T-helper 9 cell (primary cell): ENCODE results near the gene MBNL1.
"Not testable (repeated sequence)": the region's sequence is repeated elsewhere in the genome, so short reads cannot be mapped to it uniquely, and the experiment has no call there.

Source experiments
- DNase-seq: peaks from one replicate; pipeline ENCODE4 v3.0.0-alpha.2; 2020

Gene MBNL1

GRCh38 chr3:152321955-152322377, 53.2 kb downstream of the MBNL1 start:
- DNase-seq: no peak

DNA sequence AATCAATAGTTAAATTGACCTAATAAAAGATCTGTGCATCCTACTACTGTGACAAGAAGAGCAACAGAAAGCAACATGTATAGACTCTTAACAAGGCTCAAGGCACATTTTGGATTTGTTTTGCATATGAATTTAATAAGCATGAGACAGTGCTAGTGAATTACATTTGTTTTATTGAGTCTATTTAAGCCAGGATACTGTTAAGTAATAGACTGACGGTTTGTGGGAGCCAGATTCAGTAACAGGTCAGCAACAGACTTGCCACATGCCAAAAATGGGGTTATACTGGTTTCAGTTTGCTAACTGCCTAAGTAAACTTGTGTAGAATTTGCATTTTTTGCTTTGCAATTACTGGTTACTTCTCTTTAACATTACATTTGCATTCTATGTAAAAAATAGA, 54.0 kb downstream of the MBNL1 start:
- no peak for DNase-seq

- no peak for DNase-seq
Observed at GRCh38 chr3:152323834-152324233, 55.1 kb downstream of the MBNL1 start.

- DNase-seq: no peak
Observed at GRCh38 chr3:152325136-152325535, 56.4 kb downstream of the MBNL1 start.

DNA sequence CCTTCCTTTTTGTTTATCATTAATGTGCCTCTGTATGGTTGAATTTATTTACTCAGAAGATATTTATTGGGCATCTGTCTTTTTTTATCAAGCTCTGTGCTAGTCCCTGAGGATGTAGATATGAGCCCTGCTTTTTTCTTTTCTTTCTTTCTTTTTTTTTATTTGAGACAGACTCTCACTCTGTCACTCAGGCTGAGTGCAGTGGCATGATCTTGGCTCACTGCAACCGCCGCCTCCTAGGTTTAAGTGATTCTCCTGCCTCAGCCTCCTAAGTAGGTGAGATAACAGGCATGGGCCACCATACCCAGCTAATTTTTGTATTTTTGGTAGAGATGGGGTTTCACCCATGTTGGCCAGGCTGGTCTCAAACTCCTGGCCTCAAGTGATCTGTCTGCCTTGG, 58.5 kb downstream of the MBNL1 start:
- no peak for DNase-seq

DNA sequence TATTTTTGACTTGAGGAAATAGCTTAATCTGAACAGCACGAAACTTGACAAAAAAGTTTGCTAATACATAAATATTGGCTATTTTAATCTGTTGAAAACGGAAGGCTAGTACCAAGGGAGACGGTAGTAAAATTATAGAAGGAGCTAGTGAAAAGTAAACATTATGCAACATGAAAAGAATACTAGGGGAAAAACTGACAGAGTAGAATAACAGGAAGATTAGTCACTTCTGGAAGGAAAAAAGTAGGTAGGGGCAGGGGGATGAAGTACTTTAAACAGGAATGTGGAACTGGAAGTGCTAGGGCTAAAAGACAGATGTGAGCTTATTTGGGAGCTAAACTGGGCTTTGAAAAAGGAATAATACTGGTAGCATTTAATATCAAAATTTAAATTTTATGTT, 60.1 kb downstream of the MBNL1 start:
- no peak for DNase-seq

- no peak for DNase-seq
Observed at GRCh38 chr3:152330559-152330958, 61.8 kb downstream of the MBNL1 start.

DNA sequence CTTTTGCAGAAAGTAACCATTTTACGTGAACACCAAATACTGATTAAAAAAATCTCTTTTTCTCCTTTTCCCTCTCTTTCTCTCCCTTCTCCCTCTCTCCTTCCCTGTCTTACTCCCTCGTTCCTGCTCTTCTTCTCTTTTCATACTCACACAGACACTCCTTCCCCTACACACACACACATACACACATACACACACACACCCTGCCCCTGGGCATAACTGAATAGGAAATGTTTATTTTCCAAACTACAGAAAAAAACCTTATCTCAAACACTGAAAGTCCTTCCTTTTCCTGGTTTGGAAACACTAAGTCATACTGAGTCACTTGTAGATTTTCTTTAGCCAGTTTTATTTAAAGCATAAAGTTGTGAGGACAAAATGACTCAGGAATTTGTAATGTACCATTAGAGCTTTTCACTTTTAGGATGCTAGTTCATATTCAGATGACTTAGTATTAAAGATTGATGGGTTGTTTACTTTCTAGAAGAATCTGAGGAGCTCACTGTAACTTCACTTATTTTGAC, 62.4 kb downstream of the MBNL1 start:
- no peak for DNase-seq

GRCh38 chr3:152331998-152332397, 63.3 kb downstream of the MBNL1 start:
- no peak for DNase-seq

GRCh38 chr3:152333928-152334327, 65.2 kb downstream of the MBNL1 start:
- DNase-seq: no peak

- no peak for DNase-seq
Observed at GRCh38 chr3:152334761-152335160, 66.0 kb downstream of the MBNL1 start.

DNA sequence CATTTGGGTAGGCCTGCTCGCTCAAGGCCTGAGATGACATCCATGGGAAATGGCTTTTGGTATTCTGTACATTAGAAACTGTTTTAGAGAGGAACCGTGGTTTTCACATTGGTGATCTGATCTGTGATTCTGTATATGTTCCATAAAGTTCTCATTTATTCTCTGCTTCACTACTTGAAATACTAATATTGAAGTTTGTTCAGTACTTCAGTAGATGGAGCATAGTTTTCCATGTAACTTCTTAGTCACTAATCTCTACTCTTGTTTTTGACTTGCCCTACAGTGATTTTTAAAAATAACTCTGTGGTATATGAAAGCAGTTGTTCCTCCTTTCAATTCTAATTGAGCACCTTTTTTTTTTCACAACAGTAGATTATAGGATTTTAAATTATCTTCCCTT, 66.5 kb downstream of the MBNL1 start:
- no peak for DNase-seq

DNA sequence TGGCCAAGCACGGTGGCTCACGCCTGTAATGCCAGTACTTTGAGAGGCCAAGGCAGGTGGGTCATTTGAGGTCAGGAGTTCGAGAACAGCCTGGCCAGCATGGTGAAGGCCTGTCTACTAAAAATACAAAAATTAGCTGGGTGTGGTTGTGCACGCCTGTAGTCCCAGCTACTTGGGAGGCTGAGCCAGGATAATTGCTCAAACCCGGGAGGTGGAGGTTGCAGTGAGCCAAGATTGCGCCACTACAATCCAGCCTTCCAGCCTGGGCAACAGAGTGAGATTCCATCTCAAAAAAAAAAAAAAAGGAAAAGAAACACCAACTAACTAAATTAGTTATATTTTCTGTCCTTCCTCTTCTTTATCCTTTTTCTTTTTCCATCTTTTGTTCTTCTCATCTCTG, 68.6 kb downstream of the MBNL1 start:
- not testable (repeated sequence) for DNase-seq

DNA sequence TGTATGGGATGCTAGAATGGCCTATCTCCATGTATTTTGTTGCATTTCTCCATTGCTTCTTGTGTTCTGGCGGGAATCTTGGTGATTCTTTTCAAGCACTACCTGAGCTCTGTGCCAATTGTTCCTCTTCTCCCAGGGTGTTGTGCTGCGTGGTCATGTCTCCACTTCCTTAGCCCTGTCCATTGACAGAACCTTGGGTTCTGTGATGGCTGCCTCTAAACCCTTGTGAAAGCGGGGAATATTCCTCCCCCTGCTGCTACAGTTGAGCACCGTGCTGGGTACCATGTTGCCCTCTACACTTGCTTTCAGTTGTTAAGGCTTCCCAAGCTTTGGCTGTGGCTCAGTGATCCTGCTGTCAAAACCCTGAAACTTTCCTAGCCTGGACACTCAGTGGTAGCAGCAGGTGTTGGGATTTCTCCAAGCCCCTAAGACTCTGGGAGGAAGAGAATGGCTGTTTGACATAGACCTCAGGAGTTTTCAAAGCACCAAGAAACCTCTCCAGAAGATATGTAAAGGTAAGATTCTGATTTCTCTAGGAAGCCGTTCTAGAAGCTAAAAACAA, 69.5 kb downstream of the MBNL1 start:
- no peak for DNase-seq

GRCh38 chr3:152339881-152340505, 71.3 kb downstream of the MBNL1 start:
- no peak for DNase-seq

DNA sequence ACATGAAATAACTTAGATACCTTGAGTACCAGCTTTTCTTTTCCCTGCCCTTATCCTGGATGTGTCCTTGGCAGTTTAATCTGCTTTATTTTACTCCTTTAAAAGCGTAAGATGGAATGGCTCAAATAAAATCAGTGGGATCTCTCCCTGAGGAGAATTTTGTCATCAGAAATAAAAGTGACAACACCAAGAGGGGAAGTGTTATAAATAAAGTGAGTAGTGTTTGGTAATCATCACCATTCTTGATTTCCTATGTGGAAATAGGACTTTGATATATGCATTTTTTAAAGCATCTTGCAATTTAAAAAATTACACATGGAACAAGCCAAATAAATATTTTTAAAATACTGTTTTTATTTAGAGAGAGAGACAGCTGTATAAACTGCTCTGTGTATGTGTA, 76.5 kb downstream of the MBNL1 start:
- DNase-seq: no peak

DNA sequence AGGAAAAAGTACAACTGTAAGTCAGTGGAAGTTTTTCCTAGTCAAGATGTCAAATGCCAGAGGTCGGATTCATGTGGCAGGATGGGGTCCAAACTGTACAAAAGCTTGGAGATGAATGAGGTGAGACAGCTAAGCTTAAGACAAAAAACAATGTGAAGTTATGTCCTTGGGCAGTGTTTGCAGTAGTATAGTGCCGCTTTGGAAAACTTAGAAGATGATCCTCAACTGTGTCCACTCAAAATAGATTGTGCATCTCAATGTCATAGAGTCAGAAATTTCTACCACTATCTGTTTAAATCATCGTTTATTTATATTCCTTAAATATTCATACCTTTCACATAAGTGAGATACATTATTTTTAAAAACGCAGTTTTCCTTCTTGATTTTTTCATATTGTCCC, 77.3 kb downstream of the MBNL1 start:
- DNase-seq: no peak

DNA sequence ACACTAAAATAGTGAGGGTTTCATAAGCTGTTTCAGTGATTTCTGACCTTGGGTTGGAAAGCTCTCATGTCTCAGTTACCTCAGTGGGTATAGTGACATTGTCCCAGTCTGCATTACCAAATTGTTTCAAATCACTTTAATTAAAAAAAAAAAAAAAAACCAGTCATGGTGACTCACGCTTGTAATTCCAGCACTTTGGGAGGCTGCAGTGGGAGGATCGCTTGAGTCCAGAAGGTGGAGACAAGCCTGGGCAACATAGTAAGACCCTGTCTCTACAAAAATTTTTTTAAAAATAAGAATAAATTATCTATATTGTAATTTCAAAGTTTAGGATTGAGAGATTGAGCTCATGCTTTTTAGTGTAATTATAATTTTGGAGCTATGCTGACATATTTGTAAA, 78.0 kb downstream of the MBNL1 start:
- no peak for DNase-seq

GRCh38 chr3:152348436-152349177, 79.9 kb downstream of the MBNL1 start:
- no peak for DNase-seq

GRCh38 chr3:152349392-152349791, 80.7 kb downstream of the MBNL1 start:
- DNase-seq: no peak

DNA sequence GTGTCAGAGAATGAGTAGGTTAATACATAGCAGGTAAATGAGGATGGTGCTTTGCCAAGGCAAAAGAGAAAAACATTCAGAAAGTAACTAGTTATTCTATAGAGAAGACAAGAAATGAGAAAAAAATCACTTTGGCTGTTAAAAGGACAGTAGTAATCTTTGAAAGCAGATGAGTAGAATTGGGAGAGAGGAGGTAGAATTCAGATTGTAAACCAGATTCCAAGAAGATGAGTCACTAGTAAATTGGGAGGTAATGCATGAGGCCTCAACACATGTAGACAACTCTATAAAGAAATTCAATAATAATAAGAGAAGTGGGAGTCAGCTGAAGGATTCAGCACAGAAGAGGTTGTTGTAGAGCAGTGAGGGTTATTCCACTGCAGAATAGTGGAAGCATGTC, 81.4 kb downstream of the MBNL1 start:
- DNase-seq: no peak

DNA sequence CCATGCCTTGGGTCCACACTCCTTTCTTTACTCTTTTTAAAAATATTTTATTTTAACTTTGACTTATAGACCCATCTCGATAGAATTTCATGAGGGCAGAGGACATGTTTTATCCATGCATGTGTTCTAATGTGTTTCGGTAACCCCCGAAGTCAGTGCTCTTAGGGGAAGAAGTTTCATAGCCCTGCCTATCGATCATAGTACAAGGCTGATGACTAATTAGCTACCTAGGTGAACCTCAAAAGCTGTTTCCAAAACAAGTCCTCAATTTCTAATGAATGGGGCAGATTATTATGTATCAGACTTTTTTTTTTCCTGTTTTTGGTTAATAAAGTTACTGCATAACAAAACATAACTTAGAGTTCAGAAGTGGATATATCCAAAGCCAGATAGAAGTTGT, 82.0 kb downstream of the MBNL1 start:
- no peak for DNase-seq

DNA sequence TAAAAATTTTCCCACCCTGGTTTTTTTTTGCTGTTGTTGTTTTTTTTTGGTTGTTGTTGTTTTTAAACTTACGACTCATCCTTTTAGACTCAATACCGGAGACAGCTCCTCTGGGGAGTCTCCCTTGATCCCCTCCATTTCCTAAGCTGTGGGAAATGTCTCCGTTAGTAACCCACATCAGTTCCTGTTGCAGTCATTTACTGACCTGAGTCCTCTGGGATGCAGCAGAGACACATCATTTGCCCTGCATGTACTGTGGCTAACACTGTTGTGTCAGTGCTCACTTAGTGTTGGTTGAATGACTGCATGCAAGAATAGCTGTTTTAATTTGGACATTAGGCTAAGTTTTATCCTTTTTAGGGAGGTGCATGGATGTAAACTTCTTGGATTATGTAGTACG, 83.8 kb downstream of the MBNL1 start:
- DNase-seq: no peak

GRCh38 chr3:152353578-152353977, 84.8 kb downstream of the MBNL1 start:
- DNase-seq: no peak
